Thyroid gland (tissue), 4 donors: ENCODE data around the gene SLC25A29. TPM values are rescaled to one million over a fixed set of nuclear protein-coding genes. Genes with fewer than 3 reads are reported as not detected.
A peak's percentile ranks its signal among the peaks of the same experiment; 100 is the strongest.

Source experiments
- DNase-seq, 2 donors: peaks; one replicate each; pipeline ENCODE4 v3.0.0-alpha.2; 2019
- H3K27ac ChIP-seq, 3 donors: fragments of 200-600 bp; sonication (generic); 1 replicate in 2 of 3; 2 replicates in 1 of 3; pipeline ENCODE4 v1.5.1; 2016 to 2019; ENCODE audit warnings: mild to moderate bottlenecking in 1 of 3, moderate library complexity in 1 of 3
- H3K27me3 ChIP-seq: fragments of 200-600 bp; sonication (generic); one replicate; pipeline ENCODE4 v1.5.1; 2019
- H3K36me3 ChIP-seq, 2 donors: fragments of 200-600 bp; sonication (generic); one replicate each; pipeline ENCODE4 v1.5.1; 2016 to 2019
- H3K4me1 ChIP-seq, 2 donors: fragments of 200-600 bp; sonication (generic); one replicate each; pipeline ENCODE4 v1.5.1; 2017 to 2019
- H3K4me3 ChIP-seq, 3 donors: fragments of 200-600 bp; sonication (generic); replicated peaks in 1 of 3; 1 replicate in 2 of 3; 2 replicates in 1 of 3; pipeline ENCODE4 v1.5.1; 2016; ENCODE audit warnings: mild to moderate bottlenecking in 1 of 3
- H3K9me3 ChIP-seq: fragments of 200-600 bp; sonication (generic); one replicate; pipeline ENCODE4 v1.5.1; 2017
- CTCF ChIP-seq, 6 experiments: fragments of 200-600 bp in 3 of 6; fragments of 450-650 bp in 3 of 6; sonication (generic) in 3 of 6; IDR thresholded peaks; one replicate each; pipeline ENCODE4 v1.5.1; 2016 to 2019; ENCODE audit warnings: antibody characterized with exemption in 6 of 6, mild to moderate bottlenecking in 2 of 6, inconsistent platforms in 1 of 6, moderate library complexity in 1 of 6
- POLR2A ChIP-seq, 2 donors: fragments of 450-650 bp; IDR thresholded peaks; one replicate each; pipeline ENCODE4 v1.6.1; 2017; ENCODE audit warnings: antibody characterized with exemption in 2 of 2, mild to moderate bottlenecking in 2 of 2, moderate library complexity in 1 of 2
- WGBS, 2 donors: methylation state at CpG; one replicate each; pipeline ENCODE4 v1.1.5; 2017; 5-methylcytosine and 5-hydroxymethylcytosine counted together
- intact Hi-C: fragments of 100-400 bp; cut with DNase I; formaldehyde crosslinking; loops from one replicate; pipeline ENCODE4 v1.15.1; 2023
- total RNA-seq, 4 donors: library from RNA; depleted of rRNA; stranded (reverse); fragments of >200 nt; gene quantifications; one replicate each; pipeline ENCODE4 v1.2.3, GENCODE V29; 2016

The SLC25A29 gene
- total RNA-seq, 4 donors from 2014 or later, result 354 to 606 (median 433) TPM

- peak overlapping the region; percentile 72 to 92 (median 87) for H3K27ac ChIP-seq
These were observed 13.3 kb downstream of the SLC25A29 start for GRCh38 chr14:100292776-100293461.

GRCh38 chr14:100292301-100292775 is 13.9 kb downstream of the SLC25A29 start:
- peak overlapping the region in 2 of 3 donors; percentile 92 to 93 for H3K27ac ChIP-seq
- H3K36me3 ChIP-seq, result peaks cover 25 to 27% of the 10 kb centered on the region in 2 donors
- H3K4me3 ChIP-seq, result no peak overlapping the region
- peaks cover 85 to 94% of the 10 kb centered on the region in 2 donors for H3K4me1 ChIP-seq
- H3K9me3 ChIP-seq, result no peaks in the 10 kb centered on the region
- TF ChIP-seq CTCF (IDR thresholded peaks at IDR 0.05), result no peak
- TF ChIP-seq POLR2A (IDR thresholded peaks at IDR 0.05), result no peak
- peak in 1 of 2 donors; percentile 10 for DNase-seq
- 97 to 99% methylated on average over 16 to 61 of the region's 61 CpGs for WGBS, 2 donors
- intact Hi-C loops, result no loop called here
- no peaks in the 10 kb centered on the region for H3K27me3 ChIP-seq

More at GRCh38 chr14:100292776-100293461, 13.3 kb downstream of the SLC25A29 start:
- Histone ChIP-seq H3K36me3 (peaks cover 25 to 27% of the 10 kb centered on the region in 2 donors), H3K4me1 (peaks cover 84 to 94% of the 10 kb centered on the region in 2 donors), H3K27me3 (no peaks in the 10 kb centered on the region), H3K9me3 (no peaks in the 10 kb centered on the region), H3K4me3 (no peak overlapping the region)
- WGBS, 2 donors, result 89% methylated on average over 7 to 14 of the region's 42 CpGs
- TF ChIP-seq CTCF (IDR thresholded peaks at IDR 0.05), result no peak
- TF ChIP-seq POLR2A (IDR thresholded peaks at IDR 0.05), result no peak
- DNase-seq, result peak in 1 of 2 donors; percentile 18
- intact Hi-C loops, result no loop called here

- Histone ChIP-seq H3K27ac (peak overlapping the region; percentile 14 to 93 (median 87)), H3K9me3 (no peaks in the 10 kb centered on the region), H3K4me3 (no peak overlapping the region), H3K27me3 (no peaks in the 10 kb centered on the region), H3K36me3 (peaks cover 25 to 27% of the 10 kb centered on the region in 2 donors), H3K4me1 (peaks cover 86 to 94% of the 10 kb centered on the region in 2 donors)
- 80 to 91% methylated on average over 5 to 8 of the region's 13 CpGs for WGBS, 2 donors
- no peak for TF ChIP-seq CTCF (IDR thresholded peaks at IDR 0.05)
- no peak for TF ChIP-seq POLR2A (IDR thresholded peaks at IDR 0.05)
- intact Hi-C loops, result no loop called here
- no peak for DNase-seq
These were observed 14.8 kb downstream of the SLC25A29 start for GRCh38 chr14:100291305-100292075.

GRCh38 chr14:100290607-100291304 is 15.5 kb downstream of the SLC25A29 start:
- Histone ChIP-seq H3K4me3 (no peak overlapping the region), H3K27ac (peak overlapping the region; percentile 77 to 93 (median 87)), H3K36me3 (peaks cover 25 to 27% of the 10 kb centered on the region in 2 donors), H3K27me3 (no peaks in the 10 kb centered on the region), H3K9me3 (no peaks in the 10 kb centered on the region), H3K4me1 (peaks cover 86 to 94% of the 10 kb centered on the region in 2 donors)
- intact Hi-C loops, result no loop called here
- 70 to 84% methylated on average over 7 to 12 of the region's 12 CpGs for WGBS, 2 donors
- no peak for TF ChIP-seq POLR2A (IDR thresholded peaks at IDR 0.05)
- no peak for TF ChIP-seq CTCF (IDR thresholded peaks at IDR 0.05)
- DNase-seq, result no peak
